Keratinocyte (primary cell): ENCODE data around the gene S100A2. TPM values are rescaled to one million over a fixed set of nuclear protein-coding genes. Genes with fewer than 3 reads are reported as not detected.

Experiments
- DNase-seq: peaks from one replicate; pipeline ENCODE4 v3.0.0-alpha.2; 2011; ENCODE audit warnings: low read depth, missing footprints, low spot score
- FAIRE-seq: peaks from 2 replicates; lab custom pipeline; 2011; peaks lifted over from hg19 to GRCh38; lab: Jason Lieb, UNC
- H2AFZ ChIP-seq: 2 replicates; pipeline ENCODE4 v1.6.0; 2012; ENCODE audit warnings: low read length, control low read depth, inconsistent platforms; ENCODE audit not compliant: control insufficient read depth
- H3K27ac ChIP-seq: 2 replicates; pipeline ENCODE4 v1.5.1; 2011; ENCODE audit warnings: low read length; ENCODE audit not compliant: control insufficient read depth, insufficient read depth
- H3K27me3 ChIP-seq: 3 replicates; pipeline ENCODE4 v1.6.0; 2011; ENCODE audit warnings: low read length; ENCODE audit not compliant: control insufficient read depth, insufficient read depth; ENCODE audit errors: extremely low read depth
- H3K36me3 ChIP-seq, 2 experiments: 2 replicates in 1 of 2; 3 replicates in 1 of 2; pipeline ENCODE4 v1.5.1; 2011; ENCODE audit warnings: low read length in 2 of 2, mild to moderate bottlenecking in 1 of 2; ENCODE audit not compliant: control insufficient read depth in 2 of 2, insufficient read depth in 2 of 2; ENCODE audit errors: extremely low read depth in 1 of 2
- H3K4me1 ChIP-seq: 3 replicates; pipeline ENCODE4 v1.5.1; 2011; ENCODE audit warnings: low read length; ENCODE audit not compliant: control insufficient read depth, insufficient read depth; ENCODE audit errors: extremely low read depth
- H3K4me2 ChIP-seq: 3 replicates; pipeline ENCODE4 v1.6.0; 2011; ENCODE audit warnings: low read depth, low read length; ENCODE audit not compliant: control insufficient read depth, insufficient read depth; ENCODE audit errors: extremely low read depth
- H3K4me3 ChIP-seq, 3 experiments: fragments of 200-600 bp in 1 of 3; sonication (generic) in 1 of 3; 2 replicates in 2 of 3; 3 replicates in 1 of 3; pipeline ENCODE4 v1.5.1; 2011 to 2016; ENCODE audit warnings: low read length in 3 of 3, mild to moderate bottlenecking in 3 of 3, control low read depth in 2 of 3, inconsistent platforms in 1 of 3, low read depth in 1 of 3, mixed read lengths in 1 of 3, mixed run types in 1 of 3, moderate library complexity in 1 of 3; ENCODE audit not compliant: control insufficient read depth in 2 of 3, insufficient read depth in 2 of 3; ENCODE audit errors: extremely low read depth in 1 of 3
- H3K79me2 ChIP-seq: 2 replicates; pipeline ENCODE4 v1.6.0; 2012; ENCODE audit warnings: low read length; ENCODE audit not compliant: control insufficient read depth, insufficient read depth
- H3K9ac ChIP-seq: 3 replicates; pipeline ENCODE4 v1.6.0; 2011; ENCODE audit warnings: low read length; ENCODE audit not compliant: control insufficient read depth, insufficient read depth; ENCODE audit errors: extremely low read depth
- H3K9me1 ChIP-seq: 3 replicates; pipeline ENCODE4 v1.6.0; 2011; ENCODE audit warnings: low read length; ENCODE audit not compliant: control insufficient read depth, insufficient read depth; ENCODE audit errors: extremely low read depth
- H3K9me3 ChIP-seq: 2 replicates; pipeline ENCODE4 v1.5.1; 2012; ENCODE audit warnings: low read depth, low read length; ENCODE audit not compliant: control insufficient read depth
- H4K20me1 ChIP-seq: 3 replicates; pipeline ENCODE4 v1.6.0; 2011; ENCODE audit warnings: low read length; ENCODE audit not compliant: control insufficient read depth, insufficient read depth; ENCODE audit errors: extremely low read depth
- EZH2 ChIP-seq: IDR thresholded peaks from one replicate; pipeline ENCODE4 v1.6.1; 2012; ENCODE audit warnings: inconsistent platforms, mild to moderate bottlenecking, low read length, moderate library complexity
- dilution Hi-C: fragments of 300-500 bp; cut with MboI; formaldehyde crosslinking; loops from one replicate; pipeline ENCODE4 v1.7.0; 2020; ENCODE audit warnings: low sequenced_read_pairs; ENCODE audit not compliant: extremely low pct_ligation_motif_present
- polyA plus RNA-seq, 5 experiments: library from polyadenylated mRNA; depleted of rRNA in 3 of 5; stranded (reverse) in 3 of 5; stranded (forward) in 1 of 5; unstranded in 1 of 5; fragments of >200 nt; gene quantifications; 1 replicate in 1 of 5; 2 replicates in 3 of 5; 3 replicates in 1 of 5; pipeline versions ENCODE4 v1.2.1 to v1.2.3, GENCODE V29; 2011 to 2012; ENCODE audit warnings: missing spikeins in 2 of 5, low read depth in 1 of 5, low replicate concordance in 1 of 5
- TF ChIP-seq, protein P1 (sequence below), 3 experiments: IDR thresholded peaks in 1 of 3; conservative IDR thresholded peaks in 1 of 3; optimal IDR thresholded peaks in 1 of 3; 2 replicates in 2 of 3; 3 replicates in 1 of 3; pipeline versions ENCODE3 to v1.5.1; 2011; ENCODE audit warnings: low read length in 3 of 3, mild to moderate bottlenecking in 3 of 3, moderate library complexity in 2 of 3, control low read depth in 1 of 3, inconsistent platforms in 1 of 3; ENCODE audit not compliant: insufficient read depth in 2 of 3; ENCODE audit errors: extremely low read depth in 1 of 3

Gene S100A2
- polyA plus RNA-seq, 1 donor (not counting 4 experiments of a cell fraction or from before 2014, with no cell fraction given), result 12,757 TPM

DNA sequence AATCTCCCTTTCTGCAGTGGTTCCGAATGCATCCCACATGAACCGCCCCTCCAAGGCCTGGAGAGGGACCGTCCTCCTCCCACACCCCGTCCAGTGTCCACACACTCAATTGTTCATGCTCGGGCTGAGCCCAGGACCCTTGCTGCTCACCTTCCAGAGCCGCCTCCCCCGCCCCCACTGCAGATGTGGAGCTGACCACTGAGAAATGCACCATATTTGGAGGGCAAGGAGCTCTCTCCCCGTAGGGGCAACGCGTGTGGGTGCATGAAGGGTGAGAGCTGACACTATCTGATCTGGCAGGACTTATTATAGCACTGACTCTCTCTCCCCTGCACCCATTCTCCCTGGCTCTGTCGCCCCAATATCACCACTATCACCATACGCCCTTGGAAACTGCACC is 12.5 kb downstream of the S100A2 start:
- Histone ChIP-seq H3K27ac (no peak overlapping the region), H2AFZ (no peak overlapping the region)

DNA sequence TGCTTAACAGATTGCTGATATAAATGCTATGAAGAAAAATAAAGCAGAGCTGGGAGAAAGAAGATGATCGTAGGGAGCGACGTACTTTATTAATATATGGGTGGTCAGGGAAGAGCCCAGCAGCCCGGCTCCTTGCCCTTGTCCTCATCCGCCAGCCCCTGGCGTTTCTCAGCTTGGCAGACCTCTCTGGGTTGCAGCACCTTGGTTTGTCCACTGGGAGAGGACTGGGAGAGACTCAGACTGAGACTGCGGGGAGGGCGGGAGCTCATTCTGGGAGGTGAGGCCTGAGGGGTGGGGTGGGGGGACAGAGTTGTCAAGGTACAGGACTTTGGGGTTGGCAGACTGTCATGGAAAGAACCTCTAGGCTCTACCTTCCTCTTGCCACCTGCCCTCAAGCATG is 13.3 kb downstream of the S100A2 start:
- no peak for DNase-seq
- Histone ChIP-seq H3K79me2 (no peaks in the 10 kb centered on the region), H3K9ac (no peak overlapping the region), H3K9me1 (no peaks in the 10 kb centered on the region), H3K27ac (no peak overlapping the region), H3K4me2 (no peak overlapping the region), H3K27me3 (no peaks in the 10 kb centered on the region), H4K20me1 (no peaks in the 10 kb centered on the region), H3K4me3 (no peak overlapping the region), H2AFZ (no peak overlapping the region), H3K36me3 (peaks cover 16 to 36% of the 10 kb centered on the region in 2 experiments), H3K9me3 (no peaks in the 10 kb centered on the region), H3K4me1 (peaks cover 39% of the 10 kb centered on the region)
- dilution Hi-C loops, result no loop called here
- TF ChIP-seq, protein P1, sequence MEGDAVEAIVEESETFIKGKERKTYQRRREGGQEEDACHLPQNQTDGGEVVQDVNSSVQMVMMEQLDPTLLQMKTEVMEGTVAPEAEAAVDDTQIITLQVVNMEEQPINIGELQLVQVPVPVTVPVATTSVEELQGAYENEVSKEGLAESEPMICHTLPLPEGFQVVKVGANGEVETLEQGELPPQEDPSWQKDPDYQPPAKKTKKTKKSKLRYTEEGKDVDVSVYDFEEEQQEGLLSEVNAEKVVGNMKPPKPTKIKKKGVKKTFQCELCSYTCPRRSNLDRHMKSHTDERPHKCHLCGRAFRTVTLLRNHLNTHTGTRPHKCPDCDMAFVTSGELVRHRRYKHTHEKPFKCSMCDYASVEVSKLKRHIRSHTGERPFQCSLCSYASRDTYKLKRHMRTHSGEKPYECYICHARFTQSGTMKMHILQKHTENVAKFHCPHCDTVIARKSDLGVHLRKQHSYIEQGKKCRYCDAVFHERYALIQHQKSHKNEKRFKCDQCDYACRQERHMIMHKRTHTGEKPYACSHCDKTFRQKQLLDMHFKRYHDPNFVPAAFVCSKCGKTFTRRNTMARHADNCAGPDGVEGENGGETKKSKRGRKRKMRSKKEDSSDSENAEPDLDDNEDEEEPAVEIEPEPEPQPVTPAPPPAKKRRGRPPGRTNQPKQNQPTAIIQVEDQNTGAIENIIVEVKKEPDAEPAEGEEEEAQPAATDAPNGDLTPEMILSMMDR (optimal IDR thresholded peaks at IDR 0.05 in 1 of 3, IDR thresholded peaks at IDR 0.05 in 1 of 3, conservative IDR thresholded peaks at IDR 0.05 in 1 of 3; ENCODE audit: extremely low read depth in 1 of 3, insufficient read depth in 2 of 3, low read length in 3 of 3), result peak in 1 of 3 experiments; percentile 30
- no peak for TF ChIP-seq EZH2
- no peak for FAIRE-seq

More for the DNA sequence above, 12.5 kb downstream of the S100A2 start:
- FAIRE-seq (no peak), DNase-seq (no peak)
- Histone ChIP-seq H3K4me1 (peaks cover 36% of the 10 kb centered on the region), H3K4me3 (no peak overlapping the region), H3K9me3 (no peaks in the 10 kb centered on the region), H3K9ac (no peak overlapping the region), H3K79me2 (no peaks in the 10 kb centered on the region), H3K27me3 (no peaks in the 10 kb centered on the region), H4K20me1 (no peaks in the 10 kb centered on the region), H3K36me3 (peaks cover 15 to 33% of the 10 kb centered on the region in 2 experiments), H3K9me1 (no peaks in the 10 kb centered on the region), H3K4me2 (no peak overlapping the region)
- no peak for TF ChIP-seq EZH2
- TF ChIP-seq, protein P1 (optimal IDR thresholded peaks at IDR 0.05 in 1 of 3, IDR thresholded peaks at IDR 0.05 in 1 of 3, conservative IDR thresholded peaks at IDR 0.05 in 1 of 3; ENCODE audit: extremely low read depth in 1 of 3, insufficient read depth in 2 of 3, low read length in 3 of 3), result no peak
- dilution Hi-C loops, result no loop called here
